Stimulated activated CD4-positive, alpha-beta T cell treated with anti-CD3 and anti-CD28 coated beads, Interleukin-2, amount 100 ng/mL, for 4 hours (primary cell): ENCODE measurements around the gene TIMM44.
"Not testable (repeated sequence)": the region's sequence is repeated elsewhere in the genome, so short reads cannot be mapped to it uniquely, and the experiment has no call there.

Experiments used
- DNase-seq: peaks from one replicate; pipeline ENCODE4 v3.0.0-alpha.2; 2020; ENCODE audit warnings: low read depth

The TIMM44 gene

GRCh38 chr19:7925171-7925851 lies 18.2 kb downstream of the TIMM44 start:
- peak; percentile 60 for DNase-seq

- no peak for DNase-seq
Measured at GRCh38 chr19:7924651-7925170, 18.8 kb downstream of the TIMM44 start.

- DNase-seq = no peak
Measured at GRCh38 chr19:7924241-7924640, 19.2 kb downstream of the TIMM44 start.

- no peak for DNase-seq
Measured at GRCh38 chr19:7923295-7924191, 19.9 kb downstream of the TIMM44 start.

GRCh38 chr19:7922836-7923195 lies 20.6 kb downstream of the TIMM44 start:
- no peak for DNase-seq

GRCh38 chr19:7921967-7922835 lies 21.3 kb downstream of the TIMM44 start:
- no peak for DNase-seq

GRCh38 chr19:7921302-7921966 lies 22.0 kb downstream of the TIMM44 start:
- no peak for DNase-seq

- peak; percentile 100 for DNase-seq
Measured at GRCh38 chr19:7920519-7921301, 22.8 kb downstream of the TIMM44 start.

GRCh38 chr19:7919610-7920518 lies 23.6 kb downstream of the TIMM44 start, which contains the start of gene SNAPC2:
TSS of gene SNAPC2 (plus strand) at chr19:7920338. CDS start at chr19:7920367, 29 bp downstream.
- peak; percentile 96 for DNase-seq

- no peak for DNase-seq
Measured at GRCh38 chr19:7918615-7919421, 24.6 kb downstream of the TIMM44 start.

- not testable (repeated sequence) for DNase-seq
Measured at GRCh38 chr19:7918062-7918614, 25.3 kb downstream of the TIMM44 start.

GRCh38 chr19:7917267-7918061 lies 26.0 kb downstream of the TIMM44 start:
- peak; percentile 47 for DNase-seq

GRCh38 chr19:7916955-7917266 lies 26.6 kb downstream of the TIMM44 start:
- DNase-seq = no peak

- no peak for DNase-seq
Measured at GRCh38 chr19:7916103-7916954, 27.1 kb downstream of the TIMM44 start.

GRCh38 chr19:7915250-7916102 lies 28.0 kb downstream of the TIMM44 start:
- DNase-seq = no peak

- no peak for DNase-seq
Measured at GRCh38 chr19:7914598-7915045, 28.8 kb downstream of the TIMM44 start, which contains the start of gene TGFBR3L. TSS of gene TGFBR3L (plus strand) at chr19:7914830.
